Activated CD4-positive, alpha-beta T cell treated with anti-CD3 and anti-CD28 coated beads for 48 hours (primary cell): ENCODE results near the gene PSMB1.
"Not testable (repeated sequence)": the region's sequence is repeated elsewhere in the genome, so short reads cannot be mapped to it uniquely, and the experiment has no call there.

ENCODE experiments used
- DNase-seq: peaks from one replicate; pipeline ENCODE4 v3.0.0-alpha.2; 2020

PSMB1 gene

DNA sequence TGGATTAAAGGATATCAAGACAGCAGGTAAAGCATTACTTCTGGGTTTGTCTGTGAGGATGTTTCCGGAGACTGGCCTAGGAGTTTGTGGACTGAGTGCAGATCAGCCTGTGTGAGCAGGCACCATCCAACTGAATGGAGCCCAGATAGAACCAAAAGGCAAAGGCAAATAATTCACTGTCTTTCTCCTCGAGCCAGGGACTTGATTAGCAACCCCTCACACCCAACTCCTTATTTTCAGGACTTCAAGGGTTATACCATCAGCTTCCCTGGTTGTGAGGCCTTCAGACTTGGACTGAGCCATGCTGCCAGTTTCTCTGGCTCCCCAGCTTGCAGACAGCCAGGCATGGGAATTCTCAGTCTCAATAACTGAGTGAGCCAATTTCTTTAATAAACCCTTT lies 19.3 kb downstream of the PSMB1 start:
- DNase-seq = no peak

DNA sequence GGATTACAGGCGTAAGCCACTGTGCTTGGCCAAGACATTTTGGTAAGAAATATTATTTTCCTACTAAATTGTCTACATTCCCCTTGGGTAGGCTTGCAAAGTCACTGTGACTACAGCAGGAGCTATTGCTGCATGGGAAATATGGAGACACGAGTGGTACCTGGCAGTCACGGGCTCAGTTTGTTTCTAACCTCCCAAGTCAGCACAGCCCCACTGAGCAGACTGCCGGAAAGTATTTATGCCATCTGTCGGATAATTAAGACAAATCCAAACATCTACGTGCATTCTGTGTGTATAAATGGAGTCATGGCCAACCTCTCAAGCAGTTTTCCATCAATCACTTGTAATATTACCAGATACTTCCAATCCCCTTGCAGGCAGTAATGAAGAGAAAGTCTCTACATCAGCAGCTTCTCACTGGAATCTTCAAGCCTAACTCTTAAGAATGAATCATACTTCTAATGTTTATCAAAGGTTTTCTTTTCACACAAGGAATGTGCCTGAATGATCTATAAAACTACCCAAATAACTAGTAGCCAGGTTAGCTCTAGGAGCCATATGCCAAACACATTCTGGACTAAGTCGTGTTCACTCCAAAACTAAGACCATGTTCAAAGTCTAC lies 20.1 kb downstream of the PSMB1 start:
- no peak for DNase-seq

DNA sequence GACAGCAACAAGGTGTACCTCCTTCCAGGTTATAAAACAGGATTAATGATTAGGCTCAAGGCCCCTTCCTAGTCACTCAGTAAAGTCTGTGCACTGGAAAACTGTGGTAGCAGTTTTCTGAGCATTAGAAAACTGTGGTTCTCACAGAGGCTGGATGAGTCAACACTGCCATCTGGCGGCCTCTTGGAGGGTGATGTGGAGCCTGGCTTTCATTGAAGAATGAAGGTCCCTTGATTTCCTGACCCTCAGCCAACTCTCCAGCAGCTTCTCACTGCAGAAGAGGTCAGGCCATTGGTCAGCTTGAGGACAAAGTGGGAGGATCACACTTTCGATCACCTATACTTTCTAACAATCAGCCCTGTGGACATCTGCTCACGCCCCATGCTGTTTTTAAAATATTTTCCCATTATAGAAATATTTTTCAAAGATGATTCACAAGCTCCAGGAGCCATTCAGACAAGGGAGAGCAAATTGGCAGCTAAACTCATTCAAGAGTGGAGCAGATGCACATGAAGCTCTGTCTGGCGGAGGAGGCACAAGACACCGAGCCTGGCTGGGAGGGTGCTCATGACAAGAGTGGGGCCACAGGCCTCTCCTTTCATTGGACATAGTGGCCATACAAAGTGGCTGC lies 23.2 kb downstream of the PSMB1 start:
- DNase-seq = peak; percentile 74

DNA sequence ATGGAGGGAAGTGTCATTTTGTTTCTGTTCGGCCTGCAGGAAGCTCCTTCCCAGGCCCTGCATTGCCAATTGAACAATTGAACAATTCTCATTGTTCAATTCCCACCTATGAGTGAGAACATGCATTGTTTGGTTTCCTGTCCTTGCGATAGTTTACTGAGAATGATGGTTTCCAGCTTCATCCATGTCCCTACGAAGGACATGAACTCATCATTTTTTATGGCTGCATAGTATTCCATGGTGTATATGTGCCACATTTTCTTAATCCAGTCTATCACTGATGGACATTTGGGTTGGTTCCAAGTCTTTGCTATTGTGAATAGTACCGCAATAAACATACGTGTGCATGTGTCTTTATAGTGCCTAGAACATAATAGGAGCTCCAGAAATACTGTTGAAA lies 25.1 kb downstream of the PSMB1 start:
- DNase-seq = not testable (repeated sequence)

DNA sequence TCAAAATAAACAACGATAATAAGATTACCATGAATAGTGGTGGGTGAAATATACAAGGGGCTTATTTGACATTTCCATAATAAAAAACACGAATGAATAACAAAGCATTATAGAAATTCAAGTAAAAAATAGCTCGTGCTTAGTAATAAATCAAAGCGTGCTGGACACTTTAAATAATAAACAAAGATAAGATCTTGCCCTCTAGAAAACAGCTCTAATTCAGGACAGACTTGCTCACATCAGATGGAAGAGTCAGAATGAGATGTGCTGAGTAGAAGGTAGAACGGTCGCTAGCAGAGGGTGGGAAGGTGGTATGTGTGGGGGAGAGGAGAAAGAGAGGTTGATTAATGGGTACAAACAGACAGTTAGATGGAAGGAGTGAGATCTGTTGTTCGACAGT lies 27.3 kb downstream of the PSMB1 start:
- DNase-seq = no peak

DNA sequence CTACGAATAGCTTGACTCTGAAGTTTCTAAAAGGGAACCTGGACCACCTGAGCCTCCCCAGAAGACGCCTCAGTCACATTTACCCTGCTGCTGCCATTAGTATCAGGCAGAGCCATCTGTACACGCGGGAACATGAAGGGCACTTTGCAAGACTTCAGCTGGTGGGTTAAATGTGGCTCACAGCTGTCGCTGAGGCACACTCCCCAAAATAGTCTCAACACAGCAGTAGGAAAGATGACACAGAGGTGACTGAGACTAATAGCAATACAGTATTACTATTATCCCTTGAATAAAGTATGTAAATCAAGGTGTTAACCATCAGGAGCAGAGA lies 29.0 kb downstream of the PSMB1 start:
- DNase-seq = no peak

DNA sequence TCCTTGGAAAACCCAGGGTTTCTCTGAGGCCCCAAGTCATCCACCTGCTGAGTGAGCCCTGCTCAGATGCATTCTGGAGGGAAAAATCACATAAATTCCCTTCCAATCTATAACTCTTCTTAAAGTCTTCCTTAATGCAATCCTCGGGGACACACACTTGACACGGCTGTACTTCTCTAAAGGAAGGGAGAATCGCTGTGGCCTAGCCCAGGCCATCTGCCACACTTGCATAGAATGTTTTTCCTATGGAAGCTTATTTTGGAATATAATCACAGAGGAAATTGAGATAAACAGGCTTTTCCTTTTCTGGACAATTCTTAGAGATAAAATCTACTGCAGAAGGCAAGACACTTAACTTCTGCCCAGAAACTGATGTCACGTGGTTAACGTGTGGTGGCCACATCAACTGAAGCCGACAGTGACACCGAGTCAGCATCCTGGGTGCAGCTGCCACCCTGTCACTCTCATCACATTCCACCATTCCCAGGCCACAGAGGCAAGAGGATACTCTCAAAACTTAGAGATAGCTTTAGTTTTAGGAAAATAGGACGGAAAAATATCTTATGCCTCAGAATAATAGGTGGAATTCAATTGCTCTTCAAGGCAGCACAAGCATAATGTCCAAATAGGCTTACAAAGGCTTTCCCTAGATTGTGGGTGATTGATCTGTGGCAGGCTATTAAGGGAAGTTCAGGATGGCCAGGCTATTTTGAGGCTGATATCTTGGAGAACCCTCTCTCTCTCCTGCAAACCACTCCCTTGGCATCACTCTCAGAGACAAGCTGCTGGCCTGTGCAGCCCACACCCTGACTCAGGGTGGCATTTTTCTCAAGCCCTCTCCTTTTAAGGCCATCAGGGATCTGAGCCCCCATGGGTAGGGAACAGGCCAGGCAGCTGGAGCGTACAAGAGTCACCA lies 29.6 kb downstream of the PSMB1 start:
- DNase-seq = no peak

DNA sequence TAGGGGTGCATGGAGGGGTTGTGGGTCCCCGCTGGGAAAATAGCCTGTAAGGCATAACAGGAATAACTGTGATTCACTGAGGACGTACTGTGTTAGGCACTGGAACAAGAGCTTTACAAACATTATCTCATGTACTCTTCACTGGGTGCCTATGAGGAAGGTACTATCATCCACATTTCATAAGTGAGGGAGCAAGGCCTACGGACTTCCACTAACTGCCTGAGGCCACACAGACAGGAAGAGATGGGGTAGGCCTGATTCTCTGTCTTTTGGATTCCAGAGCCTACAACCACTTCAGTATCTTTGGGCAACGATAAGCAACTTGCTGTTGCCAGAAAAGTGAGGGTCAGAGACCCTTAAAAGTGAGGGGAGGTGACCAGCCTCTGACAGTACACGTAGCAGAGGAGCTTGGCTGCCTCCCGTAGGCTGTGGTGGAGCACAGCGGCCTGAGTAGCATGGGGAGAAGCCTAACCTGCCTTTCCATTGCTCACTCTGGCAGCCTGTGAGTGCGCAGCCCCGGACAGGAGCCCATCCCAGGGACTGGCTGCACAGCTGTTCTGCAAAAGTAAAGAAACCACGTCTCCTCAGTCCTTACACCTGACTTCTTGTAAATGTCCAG lies 30.4 kb downstream of the PSMB1 start:
- peak; percentile 17 for DNase-seq

DNA sequence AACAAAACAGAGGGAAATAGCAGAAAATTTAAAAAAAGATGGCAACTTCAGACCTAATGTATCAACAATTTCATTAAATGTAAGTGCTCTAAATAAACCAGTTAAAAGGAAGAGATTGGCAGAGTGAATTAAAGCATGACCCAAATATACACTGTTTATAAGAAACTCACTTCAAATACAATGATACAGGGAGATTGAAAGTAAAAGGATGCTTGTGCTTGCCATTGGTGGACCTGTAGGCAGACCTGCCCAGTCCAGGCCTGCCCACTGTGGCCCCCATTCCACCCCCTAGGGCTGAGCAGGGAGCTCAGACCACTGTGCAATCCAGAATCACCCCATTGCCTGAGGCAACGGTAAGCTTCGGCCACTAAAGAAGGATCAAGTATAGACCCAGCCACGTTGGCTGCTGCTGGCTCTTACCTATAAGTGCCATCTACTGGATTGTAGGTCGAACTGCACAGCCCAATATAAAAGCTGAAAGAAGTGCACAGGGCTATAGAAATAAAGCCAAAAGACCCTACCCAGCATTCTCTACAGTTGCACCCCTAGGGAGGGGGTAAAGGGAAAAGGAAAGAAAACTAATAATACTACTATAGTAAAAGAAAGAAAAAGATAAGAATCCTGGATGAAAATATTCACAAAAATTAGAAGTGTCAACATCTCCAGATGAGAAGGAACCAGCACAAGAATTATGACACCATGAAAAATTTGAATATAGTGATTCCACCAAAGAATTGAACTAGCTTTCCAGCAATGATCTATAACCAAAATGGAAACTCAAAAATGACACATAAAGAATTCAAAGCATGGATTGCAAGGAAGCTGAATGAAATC lies 36.1 kb downstream of the PSMB1 start:
- DNase-seq = peak; percentile 39

DNA sequence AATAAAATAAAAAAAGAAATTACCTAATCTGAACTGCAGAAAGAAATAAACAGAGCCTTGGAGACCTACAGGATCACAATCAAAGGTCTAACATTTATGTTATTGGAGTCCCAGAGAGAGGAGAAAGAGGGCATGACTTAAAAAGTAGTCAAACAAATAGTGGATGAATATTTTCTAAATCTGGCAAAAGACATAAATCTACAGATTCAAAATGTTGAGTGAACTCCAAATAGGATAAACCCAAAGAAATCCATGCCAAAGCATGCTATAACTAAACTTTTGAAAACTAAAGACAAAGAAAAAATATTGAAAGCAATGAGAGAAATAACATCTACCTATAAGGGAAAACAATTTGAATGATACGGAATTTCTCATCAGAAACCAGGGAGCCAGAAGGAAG lies 38.2 kb downstream of the PSMB1 start:
- DNase-seq = no peak

DNA sequence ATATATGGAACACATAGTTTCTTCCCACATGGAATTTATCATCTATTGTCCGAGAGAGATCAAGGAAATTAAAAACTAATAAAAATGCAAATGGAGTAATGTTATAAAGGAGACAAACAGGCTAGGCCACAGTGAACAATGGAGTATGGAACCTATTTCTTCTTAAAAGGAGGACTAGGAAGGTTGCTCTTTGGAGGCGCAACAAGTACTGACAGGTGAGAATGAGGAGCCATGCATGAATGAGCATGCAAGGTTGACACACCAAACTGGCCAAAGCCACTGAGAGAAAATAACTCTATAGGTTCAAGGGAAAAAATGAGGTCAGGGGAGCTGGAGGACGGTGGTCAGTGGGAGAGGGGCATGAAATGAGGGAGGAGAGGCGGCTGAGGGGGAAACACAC lies 40.9 kb downstream of the PSMB1 start:
- DNase-seq = no peak

DNA sequence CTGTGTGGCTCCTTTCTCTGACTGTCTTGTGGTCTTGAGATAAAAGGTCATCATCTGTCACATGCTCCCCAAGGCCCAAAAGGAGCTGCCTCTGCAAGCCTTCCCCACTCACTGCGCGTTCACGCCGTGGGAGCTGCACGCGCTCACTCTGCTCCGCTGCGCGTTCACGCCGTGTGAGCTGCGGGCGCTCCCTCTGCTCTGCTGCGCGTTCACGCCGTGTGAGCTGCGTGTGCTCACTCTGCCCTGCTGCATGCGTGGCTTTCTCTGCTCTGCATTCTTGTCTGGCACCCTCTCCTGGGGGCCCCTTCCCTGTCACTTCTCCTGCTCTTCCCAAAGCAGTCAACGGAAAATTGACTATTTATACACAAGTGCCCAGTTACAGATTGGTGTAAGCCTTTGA lies 42.5 kb downstream of the PSMB1 start:
- DNase-seq = no peak

DNA sequence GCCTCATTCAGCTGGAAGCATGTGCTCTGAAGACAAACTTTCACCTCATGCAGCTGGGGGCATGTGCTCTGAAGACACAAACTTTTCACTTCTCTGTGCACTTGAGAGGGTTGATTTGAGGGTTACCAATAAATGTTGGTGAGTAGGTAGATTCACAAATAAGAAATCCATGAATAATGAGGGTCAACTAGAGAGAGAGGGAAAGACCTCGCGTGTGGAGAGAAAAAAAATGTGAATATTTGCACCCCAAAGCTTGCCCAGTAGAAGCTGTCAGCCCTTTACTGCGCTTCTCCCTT lies 43.4 kb downstream of the PSMB1 start:
- no peak for DNase-seq

DNA sequence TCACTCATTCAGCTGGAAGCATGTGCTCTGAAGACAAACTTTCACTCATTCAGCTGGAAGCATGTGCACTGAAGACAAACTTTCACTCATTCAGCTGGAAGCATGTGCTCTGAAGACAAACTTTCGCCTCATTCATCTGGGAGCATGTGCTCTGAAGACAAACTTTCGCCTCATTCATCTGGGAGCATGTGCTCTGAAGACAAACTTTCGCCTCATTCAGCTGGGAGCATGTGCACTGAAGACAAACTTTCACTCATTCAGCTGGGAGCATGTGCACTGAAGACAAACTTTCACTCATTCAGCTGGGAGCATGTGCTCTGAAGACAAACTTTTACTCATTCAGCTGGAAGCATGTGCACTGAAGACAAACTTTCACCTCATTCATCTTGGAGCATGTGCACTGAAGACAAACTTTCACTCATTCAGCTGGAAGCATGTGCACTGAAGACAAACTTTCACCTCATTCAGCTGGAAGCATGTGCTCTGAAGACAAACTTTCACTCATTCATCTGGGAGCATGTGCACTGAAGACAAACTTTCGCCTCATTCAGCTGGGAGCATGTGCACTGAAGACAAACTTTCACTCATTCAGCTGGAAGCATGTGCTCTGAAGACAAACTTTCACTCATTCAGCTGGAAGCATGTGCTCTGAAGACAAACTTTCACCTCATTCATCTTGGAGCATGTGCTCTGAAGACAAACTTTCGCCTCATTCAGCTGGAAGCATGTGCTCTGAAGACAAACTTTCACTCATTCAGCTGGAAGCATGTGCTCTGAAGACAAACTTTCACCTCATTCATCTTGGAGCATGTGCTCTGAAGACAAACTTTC lies 44.0 kb downstream of the PSMB1 start:
- DNase-seq = not testable (repeated sequence)

DNA sequence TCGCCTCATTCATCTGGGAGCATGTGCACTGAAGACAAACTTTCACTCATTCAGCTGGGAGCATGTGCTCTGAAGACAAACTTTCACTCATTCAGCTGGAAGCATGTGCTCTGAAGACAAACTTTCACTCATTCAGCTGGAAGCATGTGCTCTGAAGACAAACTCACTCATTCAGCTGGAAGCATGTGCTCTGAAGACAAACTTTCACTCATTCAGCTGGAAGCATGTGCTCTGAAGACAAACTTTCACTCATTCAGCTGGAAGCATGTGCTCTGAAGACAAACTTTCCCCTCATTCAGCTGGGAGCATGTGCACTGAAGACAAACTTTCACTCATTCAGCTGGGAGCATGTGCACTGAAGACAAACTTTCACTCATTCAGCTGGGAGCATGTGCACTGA lies 44.8 kb downstream of the PSMB1 start:
- not testable (repeated sequence) for DNase-seq

DNA sequence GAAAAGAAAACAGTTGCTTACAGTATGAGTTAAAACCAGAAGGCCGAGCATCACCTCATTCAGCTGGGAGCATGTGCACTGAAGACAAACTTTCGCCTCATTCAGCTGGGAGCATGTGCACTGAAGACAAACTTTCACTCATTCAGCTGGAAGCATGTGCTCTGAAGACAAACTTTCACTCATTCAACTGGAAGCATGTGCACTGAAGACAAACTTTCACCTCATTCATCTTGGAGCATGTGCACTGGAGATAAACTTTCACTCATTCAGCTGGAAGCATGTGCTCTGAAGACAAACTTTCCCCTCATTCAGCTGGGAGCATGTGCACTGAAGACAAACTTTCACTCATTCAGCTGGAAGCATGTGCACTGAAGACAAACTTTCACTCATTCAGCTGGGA lies 45.4 kb downstream of the PSMB1 start:
- DNase-seq = not testable (repeated sequence)

DNA sequence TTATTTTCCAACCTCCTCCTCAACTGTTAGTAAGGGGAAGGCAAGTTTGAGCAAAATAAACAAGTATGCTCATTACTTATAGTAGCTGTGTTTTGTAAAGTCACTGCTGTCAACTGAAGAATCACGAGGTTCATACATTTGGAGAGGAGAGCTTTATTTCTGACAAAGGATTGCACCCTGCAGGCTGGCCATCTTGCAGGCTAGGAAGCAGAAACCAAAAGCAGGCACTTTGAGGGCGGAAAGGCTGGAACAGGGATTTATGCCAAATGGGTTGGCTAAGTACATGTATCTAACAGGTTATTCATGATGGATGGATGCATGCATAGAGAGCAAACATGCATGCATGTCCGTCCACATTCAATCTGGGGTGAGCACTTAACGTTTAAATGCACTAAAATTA lies 46.7 kb downstream of the PSMB1 start:
- no peak for DNase-seq

DNA sequence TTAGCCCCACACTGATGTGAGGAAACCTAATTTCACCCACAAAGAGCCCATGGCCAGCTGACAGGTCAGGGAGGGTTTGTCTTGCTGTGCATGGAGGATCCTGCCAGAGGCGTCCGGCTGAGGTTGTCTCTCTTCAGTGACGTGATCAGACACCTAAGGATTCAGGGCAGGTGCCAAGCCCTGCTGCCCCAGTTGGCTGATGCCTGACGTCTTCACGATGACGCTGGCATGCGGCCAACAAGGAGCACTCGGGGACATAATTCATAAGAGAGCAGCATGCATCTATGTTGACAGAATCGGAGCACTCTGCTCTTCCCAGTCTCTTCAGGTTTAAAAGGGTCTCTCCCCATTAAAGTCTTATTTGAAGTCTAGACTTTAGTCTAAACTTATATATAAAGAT lies 47.8 kb downstream of the PSMB1 start:
- DNase-seq = no peak

DNA sequence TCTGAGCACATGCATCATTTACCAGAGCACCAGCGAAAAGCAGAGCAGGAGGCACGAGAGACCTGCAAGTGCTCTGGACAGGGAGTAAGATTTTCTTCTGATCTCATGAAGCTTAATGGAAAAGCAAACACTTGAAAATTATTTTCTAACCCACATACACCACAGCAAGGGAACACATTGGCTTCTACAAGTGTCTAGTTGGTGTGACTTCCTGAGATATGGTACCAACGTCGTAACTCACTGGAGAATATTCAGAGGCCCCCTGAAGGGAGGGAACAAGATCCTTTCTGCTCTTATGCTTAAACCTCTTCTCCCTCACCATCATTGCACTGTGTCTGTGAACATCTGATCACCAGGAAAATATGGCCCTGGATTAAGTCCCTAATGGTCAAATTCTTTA lies 48.6 kb downstream of the PSMB1 start:
- no peak for DNase-seq

DNA sequence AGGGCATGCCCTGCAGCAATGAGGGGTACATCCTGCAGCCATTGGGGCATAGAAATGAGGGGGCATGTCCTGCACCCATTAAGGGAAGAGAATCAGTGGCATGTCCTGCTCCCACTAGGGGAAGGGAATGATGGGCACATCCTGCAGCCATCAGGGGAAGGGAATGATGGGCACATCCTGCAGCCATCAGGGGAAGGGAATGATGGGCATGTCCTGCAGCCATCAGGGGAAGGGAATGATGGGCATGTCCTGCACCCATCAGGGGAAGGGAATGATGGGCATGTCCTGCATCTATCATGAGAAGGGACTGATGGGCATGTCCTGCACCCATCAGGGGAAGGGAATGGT lies 49.7 kb downstream of the PSMB1 start:
- DNase-seq = no peak

DNA sequence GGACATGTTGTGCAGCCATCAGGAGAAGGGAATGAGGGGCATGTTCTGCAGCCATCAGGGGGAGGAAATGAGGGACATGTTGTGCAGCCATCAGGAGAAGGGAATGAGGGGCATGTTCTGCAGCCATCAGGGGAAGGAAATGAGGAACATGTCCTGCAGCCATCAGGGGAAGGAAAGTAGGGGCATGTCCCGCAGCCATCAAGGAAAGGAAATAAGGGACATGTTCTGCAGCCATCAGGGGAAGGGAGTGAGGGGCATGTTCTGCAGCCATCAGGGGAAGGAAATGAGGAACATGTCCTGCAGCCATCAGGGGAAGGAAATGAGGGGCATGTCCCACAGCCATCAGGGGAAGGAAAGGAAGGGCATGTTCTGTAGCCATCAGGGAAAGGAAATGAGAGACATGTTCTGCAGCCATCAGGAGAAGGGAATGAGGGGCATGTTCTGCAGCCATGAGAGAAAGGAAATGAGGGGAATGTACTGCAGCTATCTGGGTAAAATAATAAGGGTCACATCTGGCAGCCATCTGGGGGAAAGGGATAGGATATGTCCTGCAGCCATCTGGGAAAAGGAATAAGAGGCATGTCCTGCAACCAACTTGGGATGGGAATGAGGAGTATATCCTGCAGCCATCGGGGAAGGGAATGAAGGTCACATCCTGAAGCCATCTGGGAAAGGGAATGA lies 50.2 kb downstream of the PSMB1 start:
- not testable (repeated sequence) for DNase-seq

DNA sequence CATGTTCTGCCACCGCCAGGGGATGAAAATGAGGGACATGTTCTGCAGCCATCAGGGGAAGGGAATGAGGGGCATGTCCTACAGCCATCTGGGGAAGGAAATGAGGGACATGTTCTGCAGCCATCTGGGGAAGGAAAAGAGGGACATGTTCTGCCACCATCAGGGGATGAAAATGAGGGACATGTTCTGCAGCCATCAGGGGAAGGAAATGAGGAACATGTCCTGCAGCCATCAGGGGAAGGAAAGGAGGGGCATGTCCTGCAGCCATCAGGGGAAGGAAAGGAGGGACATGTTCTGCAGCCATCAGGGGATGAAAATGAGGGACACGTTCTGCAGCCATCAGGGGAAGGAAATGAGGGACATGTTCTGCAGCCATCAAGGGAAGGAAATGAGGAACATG lies 50.8 kb downstream of the PSMB1 start:
- not testable (repeated sequence) for DNase-seq
